Adrenal gland (tissue), 12 donors: Measurements from ENCODE around the gene SLC6A5. TPM values are rescaled to one million over a fixed set of nuclear protein-coding genes. Genes with fewer than 3 reads are reported as not detected.

Source experiments
- DNase-seq, 7 donors: peaks; one replicate each; pipeline ENCODE4 v3.0.0-alpha.2; 2019 to 2020
- H3K27ac ChIP-seq, 5 donors: fragments of 200-600 bp; sonication (generic) in 4 of 5; 1 replicate in 3 of 5; 2 replicates in 2 of 5; pipeline versions ENCODE4 v1.5.1 to v1.8.0; 2016 to 2020; ENCODE audit warnings: mild to moderate bottlenecking in 1 of 5
- H3K27me3 ChIP-seq: fragments of 200-600 bp; 2 replicates; pipeline ENCODE4 v1.8.0; 2021
- H3K36me3 ChIP-seq, 2 donors: fragments of 200-600 bp; replicated peaks in 1 of 2; 1 replicate in 1 of 2; 2 replicates in 1 of 2; pipeline versions ENCODE4 v1.5.1 to v1.8.0; 2018 to 2022
- H3K4me1 ChIP-seq, 2 donors: fragments of 200-600 bp; replicated peaks in 1 of 2; 1 replicate in 1 of 2; 2 replicates in 1 of 2; pipeline versions ENCODE4 v1.5.1 to v1.8.0; 2018 to 2021
- H3K4me3 ChIP-seq, 4 donors: fragments of 200-600 bp; sonication (generic) in 3 of 4; one replicate each; pipeline ENCODE4 v1.5.1; 2016 to 2018
- H3K9me3 ChIP-seq, 3 donors: fragments of 200-600 bp; sonication (generic) in 1 of 3; replicated peaks in 1 of 3; 1 replicate in 2 of 3; 2 replicates in 1 of 3; pipeline versions ENCODE4 v1.5.1 to v1.8.0; 2016 to 2021
- CTCF ChIP-seq, 6 experiments: fragments of 450-650 bp in 4 of 6; fragments of 200-600 bp in 2 of 6; sonication (generic) in 1 of 6; IDR thresholded peaks; 1 replicate in 5 of 6; 2 replicates in 1 of 6; pipeline versions ENCODE4 v1.5.1 to v1.8.0; 2016 to 2021; ENCODE audit warnings: antibody characterized with exemption in 6 of 6, mild to moderate bottlenecking in 2 of 6, moderate library complexity in 1 of 6
- POLR2A ChIP-seq, 2 donors: fragments of 450-650 bp; IDR thresholded peaks; one replicate each; pipeline ENCODE4 v1.6.1; 2017; ENCODE audit warnings: antibody characterized with exemption in 2 of 2, mild to moderate bottlenecking in 2 of 2, moderate library complexity in 1 of 2
- WGBS, 4 donors: extraction: QIAGEN DNeasy Blood & Tissue Kit in 2 of 4; methylation state at CpG; one replicate each; pipeline versions ENCODE4 v1.1.5 to v1.1.7; 2013 to 2017; 5-methylcytosine and 5-hydroxymethylcytosine counted together
- intact Hi-C, 2 donors: fragments of 100-400 bp; cut with DNase I; formaldehyde crosslinking; loops; one replicate each; pipeline versions ENCODE4 v1.14.1 to v1.15.0; 2022 to 2023
- polyA plus RNA-seq, 3 donors: library from polyadenylated mRNA; stranded (reverse); fragments of 200-250 nt in 2 of 3; fragments of 350-450 nt in 1 of 3; fragmentation: Illumina TruSeq in 1 of 3; extraction: RNeasy Lipid Tissue Mini Kit (QIAGEN cat#74804) in 1 of 3; gene quantifications; one replicate each; pipeline ENCODE4 v1.2.3, GENCODE V29; 2013 to 2014
- total RNA-seq, 9 donors: library from RNA; depleted of rRNA in 4 of 9; stranded (reverse); fragments of >200 nt in 4 of 9; fragments of 120-200 nt in 1 of 9; fragmentation: NEBNext Ultra II Directional in 1 of 9; extraction: Animal tissue kit (Norgen Biotek cat#: 25700) in 1 of 9; gene quantifications; one replicate each; pipeline versions ENCODE4 v1.1.0 to v1.2.4, GENCODE V29; 2013 to 2023
- donor health status: healthy with polysubstance abuse.
- donor health status: Bipolar disorder and iron deficiency.
- donor health status: DM: yes; HTN: yes; CAD: no.
- donor health status: DM: no; HTN: no; CAD: no.
- donor health status: DM: no; HTN: no; CAD: no.
- donor health status: DM: yes; HTN: yes; CAD: no.

SLC6A5 gene
- total and polyA plus RNA-seq, 12 donors = 0.03 to 2.4 (median 0.32) TPM; not detected in 8

- no peak for DNase-seq
- no peak overlapping the region for H3K27ac ChIP-seq
- no peaks in the 10 kb centered on the region for H3K4me1 ChIP-seq
- intact Hi-C loops = no loop called here
- H3K4me3 ChIP-seq = no peak overlapping the region
- TF ChIP-seq POLR2A (IDR thresholded peaks at IDR 0.05) (no peak), CTCF (IDR thresholded peaks at IDR 0.05) (no peak)
- WGBS, 4 donors = 70 to 77% (median 74%) methylated on average over 13 of the region's 13 CpGs
- H3K36me3 ChIP-seq = no peaks in the 10 kb centered on the region
- peaks cover 5% of the 10 kb centered on the region for H3K27me3 ChIP-seq
- no peaks in the 10 kb centered on the region for H3K9me3 ChIP-seq
Observed at GRCh38 chr11:20652150-20652806, 52.9 kb downstream of the SLC6A5 start.

GRCh38 chr11:20654038-20654437 is 54.6 kb downstream of the SLC6A5 start:
- no peaks in the 10 kb centered on the region for H3K36me3 ChIP-seq
- H3K27me3 ChIP-seq = peaks cover 5% of the 10 kb centered on the region
- no peaks in the 10 kb centered on the region for H3K9me3 ChIP-seq
- intact Hi-C loops = no loop called here
- DNase-seq = no peak
- TF ChIP-seq POLR2A (IDR thresholded peaks at IDR 0.05) = no peak
- no peak for TF ChIP-seq CTCF (IDR thresholded peaks at IDR 0.05)
- H3K4me1 ChIP-seq = no peaks in the 10 kb centered on the region
- no peak overlapping the region for H3K27ac ChIP-seq
- H3K4me3 ChIP-seq = no peak overlapping the region
- 68 to 80% (median 77%) methylated on average over 3 of the region's 3 CpGs for WGBS, 4 donors

- TF ChIP-seq CTCF (IDR thresholded peaks at IDR 0.05) = no peak
- TF ChIP-seq POLR2A (IDR thresholded peaks at IDR 0.05) = no peak
- no peak overlapping the region for H3K27ac ChIP-seq
- H3K4me1 ChIP-seq = no peaks in the 10 kb centered on the region
- 76 to 86% (median 82%) methylated on average over 4 of the region's 4 CpGs for WGBS, 4 donors
- no peak for DNase-seq
- H3K36me3 ChIP-seq = no peaks in the 10 kb centered on the region
- H3K27me3 ChIP-seq = peaks cover 5% of the 10 kb centered on the region
- no peaks in the 10 kb centered on the region for H3K9me3 ChIP-seq
- intact Hi-C loops = no loop called here
- no peak overlapping the region for H3K4me3 ChIP-seq
Observed at GRCh38 chr11:20656901-20657300, 57.5 kb downstream of the SLC6A5 start.

- H3K9me3 ChIP-seq = no peaks in the 10 kb centered on the region
- intact Hi-C loops = no loop called here
- H3K36me3 ChIP-seq = no peaks in the 10 kb centered on the region
- H3K27me3 ChIP-seq = peaks cover 5% of the 10 kb centered on the region
- DNase-seq = no peak
- no peak overlapping the region for H3K27ac ChIP-seq
- 30 to 40% (median 35%) methylated on average over 1 of the region's 1 CpG for WGBS, 4 donors
- H3K4me3 ChIP-seq = no peak overlapping the region
- no peaks in the 10 kb centered on the region for H3K4me1 ChIP-seq
- no peak for TF ChIP-seq POLR2A (IDR thresholded peaks at IDR 0.05)
- no peak for TF ChIP-seq CTCF (IDR thresholded peaks at IDR 0.05)
Observed at GRCh38 chr11:20658135-20658534, 58.7 kb downstream of the SLC6A5 start.
